HepG2 (cell line): Measurements from ENCODE around the gene SLC23A3. TPM values are rescaled to one million over a fixed set of nuclear protein-coding genes. Genes with fewer than 3 reads are reported as not detected.

Experiments used
- AKNA ChIP-seq: sonication (generic); formaldehyde crosslinking; IDR thresholded peaks from 2 replicates; pipeline ENCODE4 v1.4.0; 2020; ENCODE audit warnings: missing genetic modification reagents, borderline replicate concordance
- ARID4A ChIP-seq: sonication (generic); formaldehyde crosslinking; IDR thresholded peaks from 2 replicates; pipeline ENCODE4 v1.5.0; 2020; ENCODE audit warnings: mild to moderate bottlenecking, missing genetic modification reagents, borderline replicate concordance
- FOXO1 ChIP-seq: sonication (generic); formaldehyde crosslinking; IDR thresholded peaks from 2 replicates; pipeline ENCODE4 v1.4.0; 2020; ENCODE audit warnings: missing genetic modification reagents
- NCOA5 ChIP-seq: sonication (generic); formaldehyde crosslinking; IDR thresholded peaks from 2 replicates; pipeline ENCODE4 v1.4.0; 2020; ENCODE audit warnings: missing genetic modification reagents
- NFIC ChIP-seq: IDR thresholded peaks from 2 replicates; pipeline ENCODE4 v1.6.1; 2012; ENCODE audit warnings: mild to moderate bottlenecking, low read length, inconsistent platforms
- RNF219 ChIP-seq: sonication (generic); formaldehyde crosslinking; IDR thresholded peaks from 2 replicates; pipeline ENCODE4 v1.5.0; 2020; ENCODE audit warnings: mild to moderate bottlenecking, missing genetic modification reagents
- RXRB ChIP-seq: IDR thresholded peaks from 2 replicates; pipeline ENCODE4 v1.6.1; 2016; ENCODE audit warnings: borderline replicate concordance, missing genetic modification reagents, missing compliant biosample characterization
- SIN3A ChIP-seq: IDR thresholded peaks from 2 replicates; pipeline ENCODE4 v1.6.1; 2011; ENCODE audit warnings: low read depth, mild to moderate bottlenecking, control low read depth, low read length, borderline replicate concordance
- TFDP1 ChIP-seq: IDR thresholded peaks from 2 replicates; pipeline ENCODE4 v1.6.1; 2016; ENCODE audit warnings: missing compliant biosample characterization, missing genetic modification reagents, borderline replicate concordance
- ZNF263 ChIP-seq: sonication (generic); formaldehyde crosslinking; IDR thresholded peaks from 2 replicates; pipeline ENCODE4 v1.4.0; 2020; ENCODE audit warnings: missing genetic modification reagents
- ZNF367 ChIP-seq: sonication (generic); formaldehyde crosslinking; IDR thresholded peaks from 2 replicates; pipeline ENCODE4 v1.4.0; 2020; ENCODE audit warnings: missing genetic modification reagents, borderline replicate concordance
- ZNF792 ChIP-seq: IDR thresholded peaks from 2 replicates; pipeline ENCODE4 v1.6.1; 2016
- polyA plus RNA-seq, 8 experiments: library from polyadenylated mRNA; depleted of rRNA in 3 of 8; stranded (reverse) in 7 of 8; unstranded in 1 of 8; fragments of >200 nt; fragmentation: Illumina TruSeq in 4 of 8; extraction: Trizol in 4 of 8; gene quantifications; 2 replicates each; pipeline versions ENCODE4 v1.2.1 to v1.2.3, GENCODE V29; 2011 to 2016; ENCODE audit warnings: low read depth in 4 of 8, missing spikeins in 1 of 8, mixed read lengths in 1 of 8; ENCODE audit not compliant: insufficient read depth in 1 of 8
- total RNA-seq, 5 experiments: library from RNA; depleted of rRNA; stranded (reverse); fragments of >200 nt; fragmentation: Illumina TruSeq; extraction: Trizol; gene quantifications; 2 replicates each; pipeline ENCODE4 v1.2.3, GENCODE V29; 2016; ENCODE audit warnings: low read depth in 1 of 5
- TF ChIP-seq, protein P1 (sequence below): IDR thresholded peaks from 2 replicates; pipeline ENCODE4 v1.6.1; 2012; ENCODE audit warnings: low read depth, low read length, improper control_type of control experiment

The SLC23A3 gene
- total and polyA plus RNA-seq, 2 of the 13 experiments (the other 11 are each of a cell fraction or from before 2014, with no cell fraction given): 0.38 to 0.78 TPM

GRCh38 chr2:219218732-219219701, 49.2 kb upstream of the SLC23A3 start, which contains the start of gene ABCB6 (continued):
- TF ChIP-seq NCOA5 (no peak), SIN3A (peak; percentile 83; the same call in 1 of the 2 replicates), ZNF792 (peak; percentile 95), AKNA (CRISPR knock-in tag) (0 out of 2 replicates have a peak, but pooled peaks have one; percentile 11), NFIC (no peak; the same call in 1 of the 2 replicates), RNF219 (CRISPR knock-in tag) (no peak), RXRB (CRISPR knock-in tag) (peak; percentile 66; the same call in 1 of the 2 replicates), TFDP1 (CRISPR knock-in tag) (peak; percentile 99), ZNF367 (CRISPR knock-in tag) (peak; percentile 74; the same call in 1 of the 2 replicates), ARID4A (peak; percentile 96), ZNF263 (CRISPR knock-in tag) (0 out of 2 replicates have a peak, but pooled peaks have one; percentile 62), FOXO1 (CRISPR knock-in tag) (peak; percentile 85)
- TF ChIP-seq, protein P1, sequence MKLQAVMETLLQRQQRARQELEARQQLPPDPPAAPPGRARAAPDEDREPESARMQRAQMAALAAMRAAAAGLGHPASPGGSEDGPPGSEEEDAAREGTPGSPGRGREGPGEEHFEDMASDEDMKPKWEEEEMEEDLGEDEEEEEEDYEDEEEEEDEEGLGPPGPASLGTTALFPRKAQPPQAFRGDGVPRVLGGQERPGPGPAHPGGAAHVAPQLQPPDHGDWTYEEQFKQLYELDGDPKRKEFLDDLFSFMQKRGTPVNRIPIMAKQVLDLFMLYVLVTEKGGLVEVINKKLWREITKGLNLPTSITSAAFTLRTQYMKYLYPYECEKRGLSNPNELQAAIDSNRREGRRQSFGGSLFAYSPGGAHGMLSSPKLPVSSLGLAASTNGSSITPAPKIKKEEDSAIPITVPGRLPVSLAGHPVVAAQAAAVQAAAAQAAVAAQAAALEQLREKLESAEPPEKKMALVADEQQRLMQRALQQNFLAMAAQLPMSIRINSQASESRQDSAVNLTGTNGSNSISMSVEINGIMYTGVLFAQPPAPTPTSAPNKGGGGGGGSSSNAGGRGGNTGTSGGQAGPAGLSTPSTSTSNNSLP: no peak
